NCI-H1092 treated with DMSO at 0.1 percent for 48 hours (cell line): ENCODE measurements around the gene PRAME.

Source experiments
- DNase-seq: peaks from one replicate; lab custom pipeline; 2025; lab: John Stamatoyannopoulos, UW

The PRAME gene

DNA sequence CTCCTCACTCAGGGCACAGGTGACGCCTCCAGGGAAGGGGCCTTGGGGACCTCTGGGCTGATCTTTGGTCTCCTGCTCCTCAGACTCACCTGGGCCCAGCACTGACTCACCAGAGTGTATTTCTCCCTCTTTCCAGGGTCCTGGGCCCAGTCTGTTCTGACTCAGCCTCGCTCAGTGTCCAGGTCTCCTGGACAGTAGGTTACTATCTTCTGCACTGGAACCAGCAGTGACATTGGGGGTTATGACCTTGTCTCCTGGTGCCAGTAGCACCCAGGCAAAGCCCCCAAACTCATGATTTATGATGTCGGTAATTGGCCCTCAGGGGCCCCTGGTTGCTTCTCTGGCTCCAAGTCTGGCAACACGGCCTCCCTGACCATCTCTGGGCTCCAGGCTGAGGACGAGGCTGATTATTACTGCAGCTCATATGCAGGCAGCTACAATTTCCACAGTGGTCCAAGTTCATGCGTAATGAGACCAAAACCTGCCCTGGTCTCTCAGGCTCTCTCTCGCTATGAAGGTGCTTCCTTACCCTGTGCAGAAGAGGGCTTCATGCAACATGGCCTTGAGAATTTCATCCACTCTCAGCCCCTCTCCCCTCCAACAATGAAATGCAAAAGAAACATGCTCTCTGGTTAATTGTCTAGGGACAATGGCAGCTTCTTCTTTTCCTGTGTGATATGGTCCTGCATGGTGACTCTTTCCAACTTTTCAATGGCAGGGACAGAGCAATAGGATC lies 21.0 kb upstream of the PRAME start:
- DNase-seq, result no peak

GRCh38 chr22:22578702-22579424 lies 19.8 kb upstream of the PRAME start:
- no peak for DNase-seq

GRCh38 chr22:22576989-22577427 lies 17.9 kb upstream of the PRAME start:
- no peak for DNase-seq

GRCh38 chr22:22576244-22576988 lies 17.4 kb upstream of the PRAME start:
- DNase-seq, result peak; percentile 18

- DNase-seq, result no peak
Measured at GRCh38 chr22:22574361-22574760, 15.3 kb upstream of the PRAME start.

- no peak for DNase-seq
Measured at GRCh38 chr22:22573047-22573889, 14.2 kb upstream of the PRAME start.

DNA sequence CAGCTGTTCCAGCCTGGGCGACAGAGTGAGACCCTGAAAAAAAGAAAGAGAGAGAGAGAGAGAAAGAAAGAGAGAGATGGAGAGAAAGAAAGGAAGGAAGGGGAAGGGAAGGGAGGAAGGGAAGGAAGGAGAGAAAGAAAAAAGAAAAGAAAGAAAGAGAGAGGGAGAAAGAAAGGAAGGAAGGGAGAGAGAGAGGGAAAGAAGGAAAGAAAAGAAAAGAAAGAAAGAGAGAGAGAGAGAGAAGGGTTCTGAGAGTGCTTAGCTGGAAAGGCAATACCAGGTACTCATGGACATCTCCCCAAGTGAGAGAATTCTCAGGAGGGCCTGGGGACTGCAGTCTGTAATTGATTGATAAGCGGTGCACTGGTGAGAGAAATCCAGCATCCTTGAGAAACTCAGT lies 12.8 kb upstream of the PRAME start:
- DNase-seq, result no peak

- DNase-seq, result no peak
Measured at GRCh38 chr22:22571429-22571828, 12.4 kb upstream of the PRAME start.

DNA sequence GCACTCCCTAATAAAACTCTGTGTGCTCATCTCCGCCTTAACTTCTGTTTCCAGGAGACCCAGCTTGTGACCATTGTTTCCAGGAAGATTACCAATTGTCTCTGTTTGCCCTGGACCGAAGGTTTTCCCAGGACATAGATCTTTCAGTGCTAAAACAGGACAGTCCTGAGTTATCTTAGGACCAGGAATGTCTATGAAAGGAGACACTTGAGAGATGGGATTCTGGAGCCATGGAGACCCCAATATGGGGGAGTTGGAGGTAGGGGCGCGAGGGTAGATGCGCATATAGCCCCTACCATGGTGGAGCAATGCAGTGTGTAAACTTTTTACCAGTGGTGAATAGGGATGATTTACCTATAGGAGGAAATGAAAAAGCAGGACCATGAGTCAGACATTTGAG lies 10.2 kb upstream of the PRAME start:
- DNase-seq, result no peak

DNA sequence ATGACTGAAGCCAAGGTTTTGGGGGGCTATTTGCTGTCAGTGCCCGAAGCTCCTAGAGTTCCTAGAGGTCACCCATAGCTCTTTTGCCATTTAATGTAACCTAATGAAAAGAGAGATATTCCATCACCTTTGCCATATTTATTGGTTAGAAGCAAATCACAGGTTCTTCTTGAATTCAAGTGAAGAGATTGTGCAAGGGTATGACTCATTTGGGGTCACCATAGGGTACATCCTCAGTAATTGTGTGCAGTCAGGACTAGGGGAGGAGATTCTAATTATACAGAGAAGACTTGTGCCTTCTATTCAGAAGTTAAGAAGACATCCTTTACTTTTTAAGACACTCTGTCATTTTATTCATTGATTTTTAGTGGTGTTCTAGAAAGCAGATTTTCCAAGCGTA lies 6.9 kb upstream of the PRAME start:
- DNase-seq, result no peak

DNA sequence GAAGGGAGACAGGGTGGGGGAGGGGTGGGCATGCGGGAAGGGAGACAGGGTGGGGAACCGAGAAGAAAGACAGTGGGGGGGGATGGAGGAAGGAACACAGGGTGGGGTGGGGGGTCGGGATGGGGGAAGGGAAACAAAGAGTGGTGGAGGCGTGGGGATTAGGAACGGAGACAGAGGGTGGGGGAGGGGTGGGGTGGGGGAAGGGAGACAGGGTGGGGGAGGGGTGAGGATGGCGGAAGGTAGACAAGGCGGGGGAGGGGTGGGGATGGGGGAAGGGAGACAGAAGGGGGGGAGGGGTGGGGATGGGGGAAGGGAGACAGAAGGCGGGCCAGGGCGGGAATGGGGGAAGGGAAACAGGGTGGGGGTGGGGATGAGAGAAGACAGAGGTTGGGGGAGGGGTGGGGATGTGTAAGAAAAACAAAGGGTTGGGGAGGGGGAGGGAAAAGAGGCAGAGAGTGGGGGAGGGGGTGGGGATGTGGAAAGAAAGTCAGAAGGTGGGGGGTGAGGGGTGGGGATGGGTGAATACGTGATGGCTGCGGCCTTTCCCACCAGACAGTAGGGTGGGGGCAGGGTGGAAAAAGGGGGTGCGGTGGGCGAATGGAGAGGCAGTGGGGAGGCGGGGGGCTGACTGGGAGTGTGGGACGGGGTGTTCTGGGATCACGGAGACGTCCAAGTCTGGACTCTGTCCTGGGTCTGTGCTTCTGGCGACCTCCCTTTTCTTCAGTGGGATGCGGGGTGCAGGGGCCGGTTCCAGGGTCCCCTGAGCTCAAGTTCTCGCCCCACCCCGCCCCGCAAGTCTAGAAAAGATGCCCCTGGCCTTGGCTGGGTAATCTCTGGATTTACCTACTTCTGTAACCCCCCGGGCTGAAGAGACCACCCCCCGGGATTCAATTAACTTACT lies 744 bp downstream of the PRAME start:
- DNase-seq, result no peak

- no peak for DNase-seq
Measured at GRCh38 chr22:22556995-22557925, 1.8 kb downstream of the PRAME start.

DNA sequence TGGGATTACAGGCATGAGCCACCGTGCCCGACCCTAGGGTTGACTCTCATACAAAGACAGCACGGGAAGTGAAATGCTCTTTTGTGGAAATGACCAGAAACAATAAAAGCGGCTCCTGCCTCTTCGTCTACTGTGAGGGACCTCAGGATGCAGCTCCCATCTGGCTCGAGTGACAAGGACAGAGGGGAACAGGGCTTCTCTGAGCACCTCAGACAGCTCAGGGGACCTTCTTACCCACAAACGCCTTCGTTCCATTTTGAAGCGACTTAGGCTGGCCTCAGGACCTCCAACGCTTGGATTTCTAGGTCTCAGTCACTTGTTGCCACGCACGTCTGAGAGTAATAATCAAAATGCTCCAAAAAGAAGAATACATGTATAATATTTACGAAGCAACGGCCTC lies 2.5 kb downstream of the PRAME start:
- no peak for DNase-seq

DNA sequence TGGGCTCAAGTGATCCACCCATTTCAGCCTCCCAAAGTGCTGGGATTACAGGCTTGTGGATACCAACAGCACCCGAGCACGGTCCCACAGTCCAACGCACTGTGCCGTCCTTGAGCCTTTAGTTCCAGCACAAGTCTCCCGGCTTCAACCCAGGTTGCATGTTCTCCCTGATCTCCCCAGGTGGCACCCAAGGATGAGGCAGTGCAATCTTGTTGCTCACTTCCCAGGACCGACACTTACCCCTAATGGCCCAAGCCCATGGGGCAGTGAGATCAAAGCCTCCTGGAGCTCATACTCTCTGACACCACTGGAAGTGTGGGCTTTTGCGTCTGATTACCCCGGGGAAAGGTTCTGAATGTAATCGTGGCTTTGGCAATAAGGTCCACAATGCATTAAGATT lies 3.5 kb downstream of the PRAME start:
- no peak for DNase-seq

DNA sequence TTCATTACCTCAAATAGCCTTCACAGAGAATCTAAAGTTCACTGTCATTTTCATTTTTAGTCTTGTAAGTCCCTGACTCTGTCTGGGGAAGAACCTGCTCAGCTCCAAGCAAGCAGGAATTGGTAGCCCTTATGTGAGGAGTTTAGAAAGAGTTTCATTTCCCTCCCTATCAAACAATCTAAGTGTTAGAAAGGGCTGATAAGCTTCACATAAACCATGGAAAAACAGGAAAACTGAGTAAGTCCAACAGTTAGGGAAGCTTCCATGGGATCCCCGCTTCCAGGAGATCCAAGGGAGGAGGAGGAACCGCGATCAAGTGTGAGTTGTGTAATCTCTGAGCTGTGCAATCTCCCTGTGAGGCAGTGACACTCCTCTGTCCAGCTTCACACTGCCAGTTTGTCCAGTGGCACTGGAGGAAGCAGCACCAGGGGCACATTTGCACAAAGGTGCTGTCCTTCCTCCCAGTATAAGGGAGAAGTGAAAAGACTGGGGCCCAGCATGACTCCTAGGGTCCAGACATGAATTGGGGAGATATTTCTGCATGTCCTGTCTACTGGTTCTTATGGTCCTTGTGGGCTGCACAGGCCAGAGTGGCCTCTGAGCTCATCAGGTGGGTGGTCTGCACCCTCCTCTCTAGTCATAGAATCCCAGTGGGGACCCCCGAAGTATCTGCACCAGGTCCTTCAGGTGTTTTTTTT lies 4.3 kb downstream of the PRAME start:
- DNase-seq, result no peak

DNA sequence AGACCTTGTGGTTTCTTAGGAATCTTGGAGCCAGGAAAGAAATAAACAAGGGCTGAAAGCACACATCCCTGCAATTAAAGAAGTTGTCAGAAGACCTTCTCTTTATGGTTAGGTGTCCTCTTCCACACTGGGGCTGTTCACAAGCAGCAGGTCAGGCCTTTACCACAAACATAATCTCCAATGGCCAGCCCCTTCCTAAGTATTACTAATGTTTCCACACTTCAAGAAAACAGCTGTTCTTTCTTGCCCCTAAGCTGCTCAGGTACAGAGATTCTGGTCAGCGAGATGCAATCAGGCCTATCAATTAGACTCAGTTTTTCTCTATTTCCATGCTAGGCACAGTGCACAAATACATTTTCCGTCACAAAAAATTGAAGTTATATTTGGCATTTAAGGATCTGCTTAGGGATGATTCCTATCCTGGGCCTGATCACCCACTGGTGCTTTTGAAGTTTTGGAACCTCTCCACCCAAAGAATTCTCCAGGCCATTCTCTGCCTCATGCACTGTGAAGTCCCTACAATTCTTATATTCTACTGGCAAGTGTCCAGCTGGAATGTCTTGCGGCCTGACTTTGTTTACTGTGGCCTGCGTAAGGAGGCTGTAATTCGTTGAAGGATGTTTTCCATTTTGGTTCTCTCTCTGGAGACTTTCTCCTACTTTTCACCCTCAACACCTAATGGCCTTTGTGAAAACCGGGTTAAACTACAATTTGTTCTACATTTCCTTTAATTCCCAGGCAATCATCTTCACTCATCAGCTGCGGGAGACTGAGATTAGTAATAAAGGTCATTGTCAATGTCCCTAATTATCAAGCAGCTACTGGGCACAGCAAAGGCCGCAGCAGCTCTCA lies 5.1 kb downstream of the PRAME start:
- DNase-seq, result no peak

DNA sequence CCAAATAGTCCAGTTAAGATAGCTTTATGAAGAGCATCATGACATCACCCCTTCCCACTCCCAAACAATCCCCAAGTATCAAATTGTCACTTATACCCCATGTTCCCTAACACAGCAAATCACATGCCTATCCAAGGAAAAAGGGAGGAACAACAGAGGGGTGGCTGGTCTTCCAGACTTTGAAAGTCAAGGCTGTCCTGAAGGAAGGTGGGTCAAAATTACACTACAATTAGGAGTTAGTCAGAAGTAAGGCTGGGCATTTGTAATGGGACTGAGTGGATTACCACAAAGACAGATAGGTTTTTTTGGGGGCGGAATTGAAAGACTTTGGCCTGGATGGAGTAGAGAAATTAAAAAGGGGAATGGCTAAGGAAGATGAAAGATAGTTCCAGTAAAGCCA lies 5.9 kb downstream of the PRAME start:
- no peak for DNase-seq

- peak; percentile 35 for DNase-seq
Measured at GRCh38 chr22:22552630-22553029, 6.4 kb downstream of the PRAME start.
